ENCODE results near the gene PIK3CB.

GRCh38 chr3:138653567-138653966 is 181.2 kb downstream of the PIK3CB start:
- TF ChIP-seq POLR2A (IDR thresholded peaks at IDR 0.05), result no peak
- TF ChIP-seq CTCF (IDR thresholded peaks at IDR 0.05), result no peak

Data from Peyer's patch (tissue), 4 donors.